Panc1 (cell line): ENCODE measurements around the gene CLMN.

ENCODE experiments used
- POLR2AphosphoS5 ChIP-seq: IDR thresholded peaks from 2 replicates; pipeline ENCODE4 v1.6.1; 2012; ENCODE audit warnings: mild to moderate bottlenecking, low read depth, low read length, moderate library complexity
- TF ChIP-seq, protein P1 (sequence below): fragments of 450-650 bp; IDR thresholded peaks from 2 replicates; pipeline ENCODE4 v1.5.1; 2017; ENCODE audit warnings: mild to moderate bottlenecking

DNA sequence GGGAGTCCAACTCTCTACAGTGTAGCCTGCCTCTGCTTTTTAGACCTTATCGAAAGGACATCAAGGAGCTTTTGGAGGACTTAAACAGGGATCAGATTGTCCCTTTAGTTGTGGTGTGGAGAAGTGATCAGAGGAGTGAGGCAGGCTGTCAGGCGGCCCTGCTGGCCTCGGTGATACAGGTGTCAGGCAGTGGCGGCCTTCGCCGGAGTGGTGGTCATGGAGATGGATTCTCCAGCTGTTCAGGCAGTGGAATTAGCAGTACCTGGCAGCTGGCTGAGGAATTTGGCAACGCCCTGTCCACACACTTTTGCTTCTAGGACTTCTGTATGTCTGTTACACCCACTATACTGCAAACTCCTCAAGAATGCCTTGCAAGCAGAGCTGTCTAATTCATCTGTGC is 4.2 kb upstream of the CLMN start:
- TF ChIP-seq, protein P1, sequence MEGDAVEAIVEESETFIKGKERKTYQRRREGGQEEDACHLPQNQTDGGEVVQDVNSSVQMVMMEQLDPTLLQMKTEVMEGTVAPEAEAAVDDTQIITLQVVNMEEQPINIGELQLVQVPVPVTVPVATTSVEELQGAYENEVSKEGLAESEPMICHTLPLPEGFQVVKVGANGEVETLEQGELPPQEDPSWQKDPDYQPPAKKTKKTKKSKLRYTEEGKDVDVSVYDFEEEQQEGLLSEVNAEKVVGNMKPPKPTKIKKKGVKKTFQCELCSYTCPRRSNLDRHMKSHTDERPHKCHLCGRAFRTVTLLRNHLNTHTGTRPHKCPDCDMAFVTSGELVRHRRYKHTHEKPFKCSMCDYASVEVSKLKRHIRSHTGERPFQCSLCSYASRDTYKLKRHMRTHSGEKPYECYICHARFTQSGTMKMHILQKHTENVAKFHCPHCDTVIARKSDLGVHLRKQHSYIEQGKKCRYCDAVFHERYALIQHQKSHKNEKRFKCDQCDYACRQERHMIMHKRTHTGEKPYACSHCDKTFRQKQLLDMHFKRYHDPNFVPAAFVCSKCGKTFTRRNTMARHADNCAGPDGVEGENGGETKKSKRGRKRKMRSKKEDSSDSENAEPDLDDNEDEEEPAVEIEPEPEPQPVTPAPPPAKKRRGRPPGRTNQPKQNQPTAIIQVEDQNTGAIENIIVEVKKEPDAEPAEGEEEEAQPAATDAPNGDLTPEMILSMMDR, result no peak
- TF ChIP-seq POLR2AphosphoS5, result no peak
